ENCODE measurements around the gene GUCY2D.

GUCY2D gene

DNA sequence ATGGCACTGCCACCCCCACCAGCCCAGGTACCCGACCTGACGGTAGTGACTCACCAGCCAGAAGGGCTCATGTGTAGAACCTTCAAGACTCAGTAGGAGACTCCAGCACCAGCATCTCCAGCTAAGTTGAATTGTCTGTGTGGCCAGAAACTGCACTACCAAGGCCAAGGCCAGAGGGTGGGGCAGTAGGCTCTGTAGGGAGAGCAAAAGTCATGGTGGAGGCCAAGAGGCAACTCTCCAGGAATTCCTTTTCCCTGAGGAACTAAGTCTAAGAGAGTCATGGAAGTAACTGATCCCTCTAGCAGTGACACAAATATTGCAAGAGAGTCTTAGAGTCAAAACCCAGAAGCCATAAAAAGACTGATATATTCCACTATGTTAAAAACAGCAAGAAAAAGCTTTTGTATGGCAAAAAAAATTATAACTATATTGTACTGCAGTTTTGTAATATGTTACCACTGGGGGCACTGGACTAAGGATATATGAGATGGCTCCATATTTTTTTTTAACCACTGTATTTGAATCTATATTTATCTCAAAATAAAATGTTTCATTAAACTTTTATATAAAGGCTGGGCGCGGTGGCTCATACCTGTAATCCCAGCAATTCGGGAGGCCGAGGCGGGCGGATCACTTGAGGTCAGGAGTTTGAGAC lies 30.2 kb upstream of the GUCY2D start:
- Histone ChIP-seq H3K27ac (ENCODE audit: low read depth, low read length) (no peak overlapping the region), H3K9me2 (replicated peaks; ENCODE audit: insufficient read depth, low read length) (no peaks in the 10 kb centered on the region), H3K36me3 (ENCODE audit: low read length) (no peaks in the 10 kb centered on the region), H3K9ac (ENCODE audit: low read length) (no peak overlapping the region), H2AFZ (ENCODE audit: low read depth, low read length, severe bottlenecking) (no peak overlapping the region), H3K9me3 (ENCODE audit: insufficient read depth, low read length) (peaks cover 11% of the 10 kb centered on the region), H3K79me2 (ENCODE audit: insufficient read depth, low read length) (no peaks in the 10 kb centered on the region), H3K4me2 (ENCODE audit: low read depth, low read length, poor library complexity, severe bottlenecking) (no peak overlapping the region), H3F3A (ENCODE audit: insufficient read depth) (no peaks in the 10 kb centered on the region), H3K27me3 (ENCODE audit: low read length) (no peaks in the 10 kb centered on the region), H3K4me3 (ENCODE audit: insufficient read depth, low read length, poor library complexity, severe bottlenecking) (no peak overlapping the region), H4K20me1 (ENCODE audit: low read depth, low read length) (no peaks in the 10 kb centered on the region)
- TF ChIP-seq, protein P1, sequence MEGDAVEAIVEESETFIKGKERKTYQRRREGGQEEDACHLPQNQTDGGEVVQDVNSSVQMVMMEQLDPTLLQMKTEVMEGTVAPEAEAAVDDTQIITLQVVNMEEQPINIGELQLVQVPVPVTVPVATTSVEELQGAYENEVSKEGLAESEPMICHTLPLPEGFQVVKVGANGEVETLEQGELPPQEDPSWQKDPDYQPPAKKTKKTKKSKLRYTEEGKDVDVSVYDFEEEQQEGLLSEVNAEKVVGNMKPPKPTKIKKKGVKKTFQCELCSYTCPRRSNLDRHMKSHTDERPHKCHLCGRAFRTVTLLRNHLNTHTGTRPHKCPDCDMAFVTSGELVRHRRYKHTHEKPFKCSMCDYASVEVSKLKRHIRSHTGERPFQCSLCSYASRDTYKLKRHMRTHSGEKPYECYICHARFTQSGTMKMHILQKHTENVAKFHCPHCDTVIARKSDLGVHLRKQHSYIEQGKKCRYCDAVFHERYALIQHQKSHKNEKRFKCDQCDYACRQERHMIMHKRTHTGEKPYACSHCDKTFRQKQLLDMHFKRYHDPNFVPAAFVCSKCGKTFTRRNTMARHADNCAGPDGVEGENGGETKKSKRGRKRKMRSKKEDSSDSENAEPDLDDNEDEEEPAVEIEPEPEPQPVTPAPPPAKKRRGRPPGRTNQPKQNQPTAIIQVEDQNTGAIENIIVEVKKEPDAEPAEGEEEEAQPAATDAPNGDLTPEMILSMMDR (IDR thresholded peaks at IDR 0.05; ENCODE audit: insufficient read depth, low read length, poor library complexity, severe bottlenecking): peak; percentile 16
- no peak for TF ChIP-seq EZH2phosphoT487 (conservative IDR thresholded peaks at IDR 0.05; ENCODE audit: low read length)

DNA sequence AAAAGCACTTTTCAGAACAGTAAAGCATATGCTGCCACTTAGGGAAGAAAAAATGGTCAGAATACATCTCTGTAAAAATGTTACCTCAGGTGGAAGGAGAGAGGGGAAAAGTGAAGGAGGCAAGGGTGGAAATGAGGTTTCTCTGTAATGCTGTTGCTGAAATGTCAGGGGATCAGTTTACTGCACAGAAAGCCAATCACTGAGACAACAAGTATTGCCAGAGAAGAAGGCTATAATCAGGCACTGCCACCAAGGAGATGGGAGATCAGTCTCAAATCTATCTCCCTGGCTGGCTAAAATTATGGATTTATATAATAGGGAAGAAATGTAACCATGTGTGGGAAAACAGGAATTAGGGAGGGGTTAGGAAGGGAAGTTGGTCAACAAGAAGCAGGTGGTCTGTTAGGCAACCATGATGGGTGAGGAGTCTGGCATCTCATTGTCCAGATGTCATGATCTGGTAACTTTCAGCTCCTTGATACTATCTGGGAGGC lies 27.7 kb upstream of the GUCY2D start:
- Histone ChIP-seq H3F3A (ENCODE audit: insufficient read depth) (no peaks in the 10 kb centered on the region), H3K27me3 (ENCODE audit: low read length) (no peaks in the 10 kb centered on the region), H3K36me3 (ENCODE audit: low read length) (no peaks in the 10 kb centered on the region), H3K9me2 (replicated peaks; ENCODE audit: insufficient read depth, low read length) (no peaks in the 10 kb centered on the region), H4K20me1 (ENCODE audit: low read depth, low read length) (no peaks in the 10 kb centered on the region), H3K9ac (ENCODE audit: low read length) (no peak overlapping the region), H2AFZ (ENCODE audit: low read depth, low read length, severe bottlenecking) (no peak overlapping the region), H3K27ac (ENCODE audit: low read depth, low read length) (no peak overlapping the region), H3K79me2 (ENCODE audit: insufficient read depth, low read length) (no peaks in the 10 kb centered on the region), H3K4me3 (ENCODE audit: insufficient read depth, low read length, poor library complexity, severe bottlenecking) (no peak overlapping the region), H3K9me3 (ENCODE audit: insufficient read depth, low read length) (peaks cover 11% of the 10 kb centered on the region), H3K4me2 (ENCODE audit: low read depth, low read length, poor library complexity, severe bottlenecking) (no peak overlapping the region)
- TF ChIP-seq, protein P1 (IDR thresholded peaks at IDR 0.05; ENCODE audit: insufficient read depth, low read length, poor library complexity, severe bottlenecking): no peak
- TF ChIP-seq EZH2phosphoT487 (conservative IDR thresholded peaks at IDR 0.05; ENCODE audit: low read length): no peak

DNA sequence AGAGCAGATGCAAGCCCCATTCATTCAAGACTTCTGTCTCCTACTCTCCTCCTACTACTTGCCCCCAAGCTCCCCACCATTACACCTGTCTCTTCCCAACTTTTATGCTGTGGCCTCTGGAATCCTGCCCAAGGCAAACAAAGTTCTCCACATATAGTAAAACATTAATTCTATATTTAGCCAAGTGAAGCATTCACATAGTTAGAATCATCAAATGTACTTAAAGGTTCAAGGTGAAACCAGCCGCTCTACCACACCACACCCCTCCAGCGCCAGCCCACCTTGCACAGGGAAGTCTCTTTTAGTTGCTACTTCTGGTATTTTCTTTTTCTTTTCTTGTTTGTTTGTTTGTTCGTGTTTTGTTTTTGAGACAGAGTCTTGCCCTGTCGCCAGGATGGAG lies 25.4 kb upstream of the GUCY2D start:
- H3K9me3 ChIP-seq (ENCODE audit: insufficient read depth, low read length): peaks cover 11% of the 10 kb centered on the region
- no peaks in the 10 kb centered on the region for H3F3A ChIP-seq (ENCODE audit: insufficient read depth)
- no peak overlapping the region for H3K4me2 ChIP-seq (ENCODE audit: low read depth, low read length, poor library complexity, severe bottlenecking)
- TF ChIP-seq EZH2phosphoT487 (conservative IDR thresholded peaks at IDR 0.05; ENCODE audit: low read length): no peak
- TF ChIP-seq, protein P1 (IDR thresholded peaks at IDR 0.05; ENCODE audit: insufficient read depth, low read length, poor library complexity, severe bottlenecking): no peak
- H3K9me2 ChIP-seq (replicated peaks; ENCODE audit: insufficient read depth, low read length): no peaks in the 10 kb centered on the region
- no peak overlapping the region for H3K9ac ChIP-seq (ENCODE audit: low read length)
- no peaks in the 10 kb centered on the region for H4K20me1 ChIP-seq (ENCODE audit: low read depth, low read length)
- no peak overlapping the region for H3K4me3 ChIP-seq (ENCODE audit: insufficient read depth, low read length, poor library complexity, severe bottlenecking)
- no peak overlapping the region for H2AFZ ChIP-seq (ENCODE audit: low read depth, low read length, severe bottlenecking)
- no peaks in the 10 kb centered on the region for H3K36me3 ChIP-seq (ENCODE audit: low read length)
- H3K79me2 ChIP-seq (ENCODE audit: insufficient read depth, low read length): no peaks in the 10 kb centered on the region
- H3K27ac ChIP-seq (ENCODE audit: low read depth, low read length): no peak overlapping the region
- H3K27me3 ChIP-seq (ENCODE audit: low read length): no peaks in the 10 kb centered on the region
